HepG2 (cell line): Measurements from ENCODE around the gene TBCB. TPM values are rescaled to one million over a fixed set of nuclear protein-coding genes. Genes with fewer than 3 reads are reported as not detected.
A peak's percentile ranks its signal among the peaks of the same experiment; 100 is the strongest.

Source experiments
- EHMT2 ChIP-seq: fragments of 200-600 bp; sonication (generic); IDR thresholded peaks from 2 replicates; pipeline ENCODE4 v1.7.0; 2017; ENCODE audit warnings: antibody characterized with exemption, low read depth, low read length, borderline replicate concordance
- MAF1 ChIP-seq: sonication (generic); formaldehyde crosslinking; IDR thresholded peaks from 2 replicates; pipeline ENCODE4 v1.5.0; 2020; ENCODE audit warnings: missing genetic modification reagents, borderline replicate concordance
- NKX3-1 ChIP-seq: sonication (generic); formaldehyde crosslinking; IDR thresholded peaks from 2 replicates; pipeline ENCODE4 v1.5.0; 2020; ENCODE audit warnings: missing genetic modification reagents
- THAP11 ChIP-seq: IDR thresholded peaks from 2 replicates; pipeline ENCODE4 v1.6.1; 2016; ENCODE audit warnings: missing biosample characterization, missing genetic modification reagents
- ZNF232 ChIP-seq: sonication (generic); formaldehyde crosslinking; IDR thresholded peaks from 2 replicates; pipeline ENCODE4 v1.4.0; 2020; ENCODE audit warnings: missing genetic modification reagents, borderline replicate concordance
- ZNF446 ChIP-seq: sonication (generic); formaldehyde crosslinking; IDR thresholded peaks from 2 replicates; pipeline ENCODE4 v1.5.0; 2020; ENCODE audit warnings: mild to moderate bottlenecking, missing genetic modification reagents
- ZNF563 ChIP-seq: sonication (generic); formaldehyde crosslinking; IDR thresholded peaks from 2 replicates; pipeline ENCODE4 v1.8.0; 2022; ENCODE audit warnings: mild to moderate bottlenecking, moderate library complexity, missing genetic modification reagents
- polyA plus RNA-seq, 8 experiments: library from polyadenylated mRNA; depleted of rRNA in 3 of 8; stranded (reverse) in 7 of 8; unstranded in 1 of 8; fragments of >200 nt; fragmentation: Illumina TruSeq in 4 of 8; extraction: Trizol in 4 of 8; gene quantifications; 2 replicates each; pipeline versions ENCODE4 v1.2.1 to v1.2.3, GENCODE V29; 2011 to 2016; ENCODE audit warnings: low read depth in 4 of 8, missing spikeins in 1 of 8, mixed read lengths in 1 of 8; ENCODE audit not compliant: insufficient read depth in 1 of 8
- total RNA-seq, 5 experiments: library from RNA; depleted of rRNA; stranded (reverse); fragments of >200 nt; fragmentation: Illumina TruSeq; extraction: Trizol; gene quantifications; 2 replicates each; pipeline ENCODE4 v1.2.3, GENCODE V29; 2016; ENCODE audit warnings: low read depth in 1 of 5
- TF ChIP-seq, protein P1 (sequence below): sonication (generic); formaldehyde crosslinking; IDR thresholded peaks from 2 replicates; pipeline ENCODE4 v1.5.0; 2020; ENCODE audit warnings: missing genetic modification reagents
- TF ChIP-seq, protein P2 (sequence below): sonication (generic); formaldehyde crosslinking; IDR thresholded peaks from 2 replicates; pipeline ENCODE4 v1.9.0; 2021; ENCODE audit warnings: missing genetic modification reagents, borderline replicate concordance
- TF ChIP-seq, protein P3 (sequence below): sonication (generic); formaldehyde crosslinking; IDR thresholded peaks from 2 replicates; pipeline ENCODE4 v1.4.0; 2020; ENCODE audit warnings: missing genetic modification reagents
- TF ChIP-seq, protein P4 (sequence below): sonication (generic); formaldehyde crosslinking; IDR thresholded peaks from 2 replicates; pipeline ENCODE4 v1.9.0; 2021; ENCODE audit warnings: missing genetic modification reagents, borderline replicate concordance
- TF ChIP-seq, protein P5 (sequence below): sonication (generic); formaldehyde crosslinking; IDR thresholded peaks from 2 replicates; pipeline ENCODE4 v1.4.0; 2020; ENCODE audit warnings: missing genetic modification reagents, borderline replicate concordance
- TF ChIP-seq, protein P6 (sequence below): sonication (generic); formaldehyde crosslinking; conservative IDR thresholded peaks from 2 replicates; pipeline ENCODE4 v1.8.0; 2022; ENCODE audit warnings: low read depth, missing genetic modification reagents

TBCB gene
- total and polyA plus RNA-seq, 2 of the 13 experiments (the other 11 are each of a cell fraction or from before 2014, with no cell fraction given) = 271 to 276 TPM

DNA sequence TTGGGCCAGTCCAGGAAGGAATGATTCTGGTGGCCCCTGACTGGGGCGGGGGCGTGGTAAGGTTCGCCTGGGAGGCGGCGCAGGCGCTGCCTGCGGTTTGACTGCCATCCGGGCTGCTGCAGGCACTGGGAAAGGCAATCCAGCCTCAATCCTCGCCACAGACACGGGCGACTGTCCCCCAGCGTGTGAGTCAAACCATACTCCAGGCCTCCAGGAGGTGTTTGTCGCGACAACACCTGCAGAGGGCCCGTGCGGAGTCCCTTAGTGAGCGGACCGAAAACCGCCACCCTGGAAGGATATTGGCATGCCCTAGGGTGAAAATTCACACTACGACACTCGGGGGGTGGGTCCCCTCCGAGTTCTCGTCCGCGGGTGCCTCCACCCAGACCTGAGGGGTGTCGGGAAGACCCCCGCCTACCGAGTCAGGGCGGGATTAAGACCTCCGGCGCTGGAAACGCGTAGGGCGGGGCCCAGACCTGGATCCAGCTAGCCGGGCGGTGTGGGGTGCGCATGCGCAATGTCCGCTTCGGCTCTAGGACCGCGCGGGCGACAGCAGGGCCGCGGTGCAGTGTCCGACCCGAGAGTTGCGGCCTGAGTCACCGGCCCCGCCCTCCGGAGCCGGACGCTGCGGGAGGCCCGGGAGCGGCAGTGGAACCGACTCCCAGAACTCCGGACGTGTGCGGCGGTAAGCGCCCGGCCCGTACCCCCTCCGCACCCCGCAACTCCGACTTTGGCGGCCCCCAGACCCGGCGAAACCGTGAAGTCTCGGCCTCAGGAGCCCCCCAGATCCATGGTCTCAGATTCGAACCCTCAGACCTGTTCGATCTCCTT lies 24.4 kb downstream of the TBCB start, which contains the start of gene CAPNS1 (continued):
- TF ChIP-seq, protein P1, sequence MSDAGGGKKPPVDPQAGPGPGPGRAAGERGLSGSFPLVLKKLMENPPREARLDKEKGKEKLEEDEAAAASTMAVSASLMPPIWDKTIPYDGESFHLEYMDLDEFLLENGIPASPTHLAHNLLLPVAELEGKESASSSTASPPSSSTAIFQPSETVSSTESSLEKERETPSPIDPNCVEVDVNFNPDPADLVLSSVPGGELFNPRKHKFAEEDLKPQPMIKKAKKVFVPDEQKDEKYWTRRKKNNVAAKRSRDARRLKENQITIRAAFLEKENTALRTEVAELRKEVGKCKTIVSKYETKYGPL = peak; percentile 55
- TF ChIP-seq, protein P2, sequence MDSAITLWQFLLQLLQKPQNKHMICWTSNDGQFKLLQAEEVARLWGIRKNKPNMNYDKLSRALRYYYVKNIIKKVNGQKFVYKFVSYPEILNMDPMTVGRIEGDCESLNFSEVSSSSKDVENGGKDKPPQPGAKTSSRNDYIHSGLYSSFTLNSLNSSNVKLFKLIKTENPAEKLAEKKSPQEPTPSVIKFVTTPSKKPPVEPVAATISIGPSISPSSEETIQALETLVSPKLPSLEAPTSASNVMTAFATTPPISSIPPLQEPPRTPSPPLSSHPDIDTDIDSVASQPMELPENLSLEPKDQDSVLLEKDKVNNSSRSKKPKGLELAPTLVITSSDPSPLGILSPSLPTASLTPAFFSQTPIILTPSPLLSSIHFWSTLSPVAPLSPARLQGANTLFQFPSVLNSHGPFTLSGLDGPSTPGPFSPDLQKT (CRISPR knock-in tag) = no peak
- TF ChIP-seq, protein P3, sequence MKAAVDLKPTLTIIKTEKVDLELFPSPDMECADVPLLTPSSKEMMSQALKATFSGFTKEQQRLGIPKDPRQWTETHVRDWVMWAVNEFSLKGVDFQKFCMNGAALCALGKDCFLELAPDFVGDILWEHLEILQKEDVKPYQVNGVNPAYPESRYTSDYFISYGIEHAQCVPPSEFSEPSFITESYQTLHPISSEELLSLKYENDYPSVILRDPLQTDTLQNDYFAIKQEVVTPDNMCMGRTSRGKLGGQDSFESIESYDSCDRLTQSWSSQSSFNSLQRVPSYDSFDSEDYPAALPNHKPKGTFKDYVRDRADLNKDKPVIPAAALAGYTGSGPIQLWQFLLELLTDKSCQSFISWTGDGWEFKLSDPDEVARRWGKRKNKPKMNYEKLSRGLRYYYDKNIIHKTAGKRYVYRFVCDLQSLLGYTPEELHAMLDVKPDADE = no peak
- peak; percentile 26; the same call in 1 of the 2 replicates for TF ChIP-seq NKX3-1 (CRISPR knock-in tag)
- TF ChIP-seq ZNF446 = 0 out of 2 replicates have a peak, but pooled peaks have one; percentile 41
- TF ChIP-seq ZNF563 (CRISPR knock-in tag) = peak; percentile 65; the same call in 1 of the 2 replicates
- TF ChIP-seq THAP11 (CRISPR knock-in tag) = peak; percentile 87
- TF ChIP-seq, protein P4, sequence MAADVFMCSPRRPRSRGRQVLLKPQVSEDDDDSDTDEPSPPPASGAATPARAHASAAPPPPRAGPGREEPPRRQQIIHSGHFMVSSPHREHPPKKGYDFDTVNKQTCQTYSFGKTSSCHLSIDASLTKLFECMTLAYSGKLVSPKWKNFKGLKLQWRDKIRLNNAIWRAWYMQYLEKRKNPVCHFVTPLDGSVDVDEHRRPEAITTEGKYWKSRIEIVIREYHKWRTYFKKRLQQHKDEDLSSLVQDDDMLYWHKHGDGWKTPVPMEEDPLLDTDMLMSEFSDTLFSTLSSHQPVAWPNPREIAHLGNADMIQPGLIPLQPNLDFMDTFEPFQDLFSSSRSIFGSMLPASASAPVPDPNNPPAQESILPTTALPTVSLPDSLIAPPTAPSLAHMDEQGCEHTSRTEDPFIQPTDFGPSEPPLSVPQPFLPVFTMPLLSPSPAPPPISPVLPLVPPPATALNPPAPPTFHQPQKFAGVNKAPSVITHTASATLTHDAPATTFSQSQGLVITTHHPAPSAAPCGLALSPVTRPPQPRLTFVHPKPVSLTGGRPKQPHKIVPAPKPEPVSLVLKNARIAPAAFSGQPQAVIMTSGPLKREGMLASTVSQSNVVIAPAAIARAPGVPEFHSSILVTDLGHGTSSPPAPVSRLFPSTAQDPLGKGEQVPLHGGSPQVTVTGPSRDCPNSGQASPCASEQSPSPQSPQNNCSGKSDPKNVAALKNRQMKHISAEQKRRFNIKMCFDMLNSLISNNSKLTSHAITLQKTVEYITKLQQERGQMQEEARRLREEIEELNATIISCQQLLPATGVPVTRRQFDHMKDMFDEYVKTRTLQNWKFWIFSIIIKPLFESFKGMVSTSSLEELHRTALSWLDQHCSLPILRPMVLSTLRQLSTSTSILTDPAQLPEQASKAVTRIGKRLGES = no peak
- TF ChIP-seq EHMT2 = no peak
- peak; percentile 81; the same call in 1 of the 2 replicates for TF ChIP-seq ZNF232 (CRISPR knock-in tag)
- TF ChIP-seq MAF1 (CRISPR knock-in tag) = 0 out of 2 replicates have a peak, but pooled peaks have one; percentile 71
- TF ChIP-seq, protein P5, sequence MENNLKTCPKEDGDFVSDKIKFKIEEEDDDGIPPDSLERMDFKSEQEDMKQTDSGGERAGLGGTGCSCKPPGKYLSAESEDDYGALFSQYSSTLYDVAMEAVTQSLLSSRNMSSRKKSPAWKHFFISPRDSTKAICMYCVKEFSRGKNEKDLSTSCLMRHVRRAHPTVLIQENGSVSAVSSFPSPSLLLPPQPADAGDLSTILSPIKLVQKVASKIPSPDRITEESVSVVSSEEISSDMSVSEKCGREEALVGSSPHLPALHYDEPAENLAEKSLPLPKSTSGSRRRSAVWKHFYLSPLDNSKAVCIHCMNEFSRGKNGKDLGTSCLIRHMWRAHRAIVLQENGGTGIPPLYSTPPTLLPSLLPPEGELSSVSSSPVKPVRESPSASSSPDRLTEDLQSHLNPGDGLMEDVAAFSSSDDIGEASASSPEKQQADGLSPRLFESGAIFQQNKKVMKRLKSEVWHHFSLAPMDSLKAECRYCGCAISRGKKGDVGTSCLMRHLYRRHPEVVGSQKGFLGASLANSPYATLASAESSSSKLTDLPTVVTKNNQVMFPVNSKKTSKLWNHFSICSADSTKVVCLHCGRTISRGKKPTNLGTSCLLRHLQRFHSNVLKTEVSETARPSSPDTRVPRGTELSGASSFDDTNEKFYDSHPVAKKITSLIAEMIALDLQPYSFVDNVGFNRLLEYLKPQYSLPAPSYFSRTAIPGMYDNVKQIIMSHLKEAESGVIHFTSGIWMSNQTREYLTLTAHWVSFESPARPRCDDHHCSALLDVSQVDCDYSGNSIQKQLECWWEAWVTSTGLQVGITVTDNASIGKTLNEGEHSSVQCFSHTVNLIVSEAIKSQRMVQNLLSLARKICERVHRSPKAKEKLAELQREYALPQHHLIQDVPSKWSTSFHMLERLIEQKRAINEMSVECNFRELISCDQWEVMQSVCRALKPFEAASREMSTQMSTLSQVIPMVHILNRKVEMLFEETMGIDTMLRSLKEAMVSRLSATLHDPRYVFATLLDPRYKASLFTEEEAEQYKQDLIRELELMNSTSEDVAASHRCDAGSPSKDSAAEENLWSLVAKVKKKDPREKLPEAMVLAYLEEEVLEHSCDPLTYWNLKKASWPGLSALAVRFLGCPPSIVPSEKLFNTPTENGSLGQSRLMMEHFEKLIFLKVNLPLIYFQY (CRISPR knock-in tag) = peak; percentile 89
- TF ChIP-seq, protein P6, sequence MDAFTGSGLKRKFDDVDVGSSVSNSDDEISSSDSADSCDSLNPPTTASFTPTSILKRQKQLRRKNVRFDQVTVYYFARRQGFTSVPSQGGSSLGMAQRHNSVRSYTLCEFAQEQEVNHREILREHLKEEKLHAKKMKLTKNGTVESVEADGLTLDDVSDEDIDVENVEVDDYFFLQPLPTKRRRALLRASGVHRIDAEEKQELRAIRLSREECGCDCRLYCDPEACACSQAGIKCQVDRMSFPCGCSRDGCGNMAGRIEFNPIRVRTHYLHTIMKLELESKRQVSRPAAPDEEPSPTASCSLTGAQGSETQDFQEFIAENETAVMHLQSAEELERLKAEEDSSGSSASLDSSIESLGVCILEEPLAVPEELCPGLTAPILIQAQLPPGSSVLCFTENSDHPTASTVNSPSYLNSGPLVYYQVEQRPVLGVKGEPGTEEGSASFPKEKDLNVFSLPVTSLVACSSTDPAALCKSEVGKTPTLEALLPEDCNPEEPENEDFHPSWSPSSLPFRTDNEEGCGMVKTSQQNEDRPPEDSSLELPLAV (CRISPR knock-in tag) = no peak
